ENCODE measurements around the gene PAFAH1B1.

GRCh38 chr17:2608350-2608913 lies 15.0 kb downstream of the PAFAH1B1 start:
- TF ChIP-seq CTCF (IDR thresholded peaks at IDR 0.05) (no peak), POLR2AphosphoS5 (IDR thresholded peaks at IDR 0.05) (no peak)
